Stimulated activated CD8-positive, alpha-beta memory T cell treated with anti-CD3 and anti-CD28 coated beads, Interleukin-4, amount 100 ng/mL, for 24 hours (primary cell): ENCODE data around the gene OPCML.

Experiments
- DNase-seq: peaks from one replicate; pipeline ENCODE4 v3.0.0-alpha.2; 2020; ENCODE audit warnings: low read depth

Gene OPCML

GRCh38 chr11:133070021-133070713 lies 462.1 kb downstream of the OPCML start:
- no peak for DNase-seq

- no peak for DNase-seq
Observed at GRCh38 chr11:133065847-133066485, 466.3 kb downstream of the OPCML start.

GRCh38 chr11:133064961-133065360 lies 467.3 kb downstream of the OPCML start:
- no peak for DNase-seq

GRCh38 chr11:133064152-133064877 lies 468.0 kb downstream of the OPCML start:
- DNase-seq: no peak

GRCh38 chr11:133058501-133058900 lies 473.8 kb downstream of the OPCML start:
- no peak for DNase-seq

- no peak for DNase-seq
Observed at GRCh38 chr11:133053124-133053776, 479.1 kb downstream of the OPCML start.

DNA sequence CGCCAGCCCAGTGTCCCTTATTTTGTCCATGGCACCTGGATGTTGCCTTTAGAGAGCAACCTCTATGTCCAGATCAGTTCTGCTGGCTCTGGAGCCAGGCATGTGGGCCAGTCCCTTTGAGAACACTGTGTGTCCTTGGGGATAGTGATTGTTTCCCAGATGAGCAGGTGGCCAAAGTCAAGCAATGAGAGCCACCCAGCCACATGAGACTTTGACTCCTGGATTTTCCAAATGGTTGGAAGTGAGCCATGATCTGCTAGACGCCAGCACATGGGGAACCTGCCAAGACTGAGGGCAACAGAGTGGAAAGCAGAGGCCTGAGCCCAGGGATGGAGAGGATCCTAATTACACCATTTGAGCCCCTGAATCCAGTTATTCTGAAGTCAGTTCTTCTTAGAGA lies 479.8 kb downstream of the OPCML start:
- no peak for DNase-seq

- DNase-seq: no peak
Observed at GRCh38 chr11:133049244-133050019, 482.9 kb downstream of the OPCML start.

DNA sequence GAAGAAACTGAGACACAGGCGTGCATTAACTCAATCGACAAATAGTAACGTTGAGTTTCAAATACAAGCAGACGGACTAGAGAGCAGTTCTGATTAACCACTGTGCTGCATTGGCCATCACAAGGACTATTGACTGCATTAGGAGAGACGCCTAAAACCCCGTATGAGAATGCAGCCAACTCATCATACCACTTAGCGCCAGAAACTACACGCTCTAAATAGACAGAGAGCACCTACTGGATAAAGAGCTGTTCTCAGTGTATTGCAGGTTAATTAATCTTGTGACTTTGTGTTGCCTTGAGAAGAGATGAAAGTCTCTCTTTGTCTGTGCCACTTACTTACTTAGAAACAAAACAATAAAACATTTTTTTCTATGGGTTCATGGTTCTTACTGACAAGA lies 484.0 kb downstream of the OPCML start:
- no peak for DNase-seq

- no peak for DNase-seq
Observed at GRCh38 chr11:133047771-133048115, 484.6 kb downstream of the OPCML start.

GRCh38 chr11:133047036-133047770 lies 485.1 kb downstream of the OPCML start:
- DNase-seq: no peak

- DNase-seq: no peak
Observed at GRCh38 chr11:133046252-133046651, 486.0 kb downstream of the OPCML start.

DNA sequence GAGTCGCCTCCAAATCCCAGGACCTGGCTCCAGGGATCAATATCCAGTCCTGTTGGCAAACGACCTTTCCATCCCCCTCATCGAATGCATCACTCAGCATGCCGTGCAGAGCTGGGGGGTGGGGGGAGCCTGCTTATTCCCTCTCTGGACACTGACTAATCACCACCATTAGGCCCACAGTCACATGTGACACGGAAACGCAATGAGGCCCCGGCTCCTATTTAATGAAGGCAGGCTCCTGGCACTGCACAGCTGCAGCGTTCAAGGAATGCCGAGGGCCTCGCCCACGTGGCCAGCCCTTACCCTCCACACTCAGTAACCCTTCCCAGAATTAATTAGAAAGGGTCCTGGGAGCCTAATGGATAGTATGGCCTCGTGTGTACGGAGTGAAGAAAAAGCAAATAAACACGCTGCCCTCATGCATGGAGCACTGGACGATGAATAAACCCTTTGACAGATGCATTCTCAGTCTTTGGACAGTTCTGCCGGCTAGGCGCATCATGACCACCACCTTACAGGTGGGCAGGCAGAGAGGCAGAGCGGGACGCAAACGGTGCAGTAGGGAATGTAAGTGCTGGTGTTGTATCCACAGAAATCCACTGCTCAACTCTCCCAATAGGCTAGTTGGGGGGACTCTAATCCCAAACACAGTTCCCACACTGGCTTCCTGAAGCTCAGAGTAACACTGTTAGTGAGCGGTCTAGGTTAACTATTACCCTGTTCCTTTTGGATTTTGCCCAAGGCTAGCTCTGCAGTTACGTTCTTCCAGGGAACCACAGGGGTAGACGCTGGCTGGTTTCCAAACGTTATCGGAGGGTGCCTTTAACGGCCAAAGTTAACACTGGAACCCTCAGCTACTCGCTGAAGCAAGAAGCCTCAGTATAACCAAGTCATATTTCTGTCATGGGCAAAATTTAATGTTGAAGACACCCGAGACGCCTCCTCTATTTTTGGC lies 490.1 kb downstream of the OPCML start:
- no peak for DNase-seq

DNA sequence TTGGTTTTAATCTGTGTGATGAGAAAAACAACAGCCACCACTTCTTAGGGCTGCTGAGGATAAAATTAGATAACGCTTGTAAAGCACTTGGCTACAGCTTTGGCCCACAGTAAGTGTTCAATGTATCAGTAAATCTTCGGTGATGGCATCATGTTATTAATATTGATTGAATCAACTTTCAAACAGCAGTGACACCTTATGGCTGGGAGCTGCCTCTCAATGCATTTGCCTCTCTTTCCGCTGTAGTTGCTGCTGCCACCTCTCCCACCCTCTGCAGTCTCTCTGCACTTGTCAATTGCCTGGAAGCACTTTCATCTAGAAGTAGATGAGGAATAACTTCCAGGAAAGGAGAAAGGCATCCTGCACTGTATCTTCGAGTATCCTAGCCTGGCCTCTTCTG lies 491.1 kb downstream of the OPCML start:
- no peak for DNase-seq

- no peak for DNase-seq
Observed at GRCh38 chr11:133040289-133040900, 491.9 kb downstream of the OPCML start.

GRCh38 chr11:133038850-133039249 lies 493.5 kb downstream of the OPCML start:
- no peak for DNase-seq

DNA sequence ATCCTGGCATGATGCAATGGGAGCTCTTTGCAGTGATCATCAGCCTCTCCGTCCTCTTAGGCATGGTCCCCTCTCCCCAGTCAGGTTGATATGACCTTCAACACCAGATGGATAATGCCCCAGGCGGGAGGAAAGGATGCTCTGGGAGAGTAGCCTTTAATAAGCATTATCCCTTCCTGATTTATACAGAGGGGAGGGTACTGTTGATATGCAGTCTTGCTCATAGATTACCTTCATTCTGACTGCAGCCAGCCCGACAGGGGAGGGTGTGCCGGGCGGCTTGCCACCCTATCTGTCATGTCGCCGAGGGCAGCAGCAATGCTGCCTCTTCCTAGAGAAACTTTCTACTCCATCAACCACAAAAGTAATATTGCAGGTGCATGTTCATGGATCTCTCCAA lies 497.4 kb downstream of the OPCML start:
- DNase-seq: no peak

- DNase-seq: no peak
Observed at GRCh38 chr11:133029107-133029506, 503.2 kb downstream of the OPCML start.

GRCh38 chr11:133026952-133027351 lies 505.3 kb downstream of the OPCML start:
- DNase-seq: no peak

DNA sequence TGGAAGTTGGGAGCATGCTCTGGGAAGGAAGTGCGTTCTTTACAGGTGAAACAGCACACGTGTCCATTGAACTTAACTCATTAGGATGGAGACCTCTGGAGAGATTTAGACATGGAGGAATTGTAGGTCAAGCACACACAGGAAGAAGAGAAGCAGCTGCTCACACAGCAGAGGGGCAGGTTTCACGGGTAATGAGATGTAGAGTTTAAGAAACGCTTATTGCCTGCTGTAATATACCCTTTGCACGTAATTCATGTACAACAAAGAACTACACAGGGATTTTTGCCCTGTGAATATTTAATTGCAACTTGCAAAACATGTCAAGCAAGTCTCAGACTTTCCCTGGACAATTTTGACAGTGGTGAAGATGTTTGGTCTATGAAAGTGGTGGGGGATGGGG lies 508.0 kb downstream of the OPCML start:
- DNase-seq: no peak
